Measurements from ENCODE around the gene ELFN1.

Gene ELFN1

DNA sequence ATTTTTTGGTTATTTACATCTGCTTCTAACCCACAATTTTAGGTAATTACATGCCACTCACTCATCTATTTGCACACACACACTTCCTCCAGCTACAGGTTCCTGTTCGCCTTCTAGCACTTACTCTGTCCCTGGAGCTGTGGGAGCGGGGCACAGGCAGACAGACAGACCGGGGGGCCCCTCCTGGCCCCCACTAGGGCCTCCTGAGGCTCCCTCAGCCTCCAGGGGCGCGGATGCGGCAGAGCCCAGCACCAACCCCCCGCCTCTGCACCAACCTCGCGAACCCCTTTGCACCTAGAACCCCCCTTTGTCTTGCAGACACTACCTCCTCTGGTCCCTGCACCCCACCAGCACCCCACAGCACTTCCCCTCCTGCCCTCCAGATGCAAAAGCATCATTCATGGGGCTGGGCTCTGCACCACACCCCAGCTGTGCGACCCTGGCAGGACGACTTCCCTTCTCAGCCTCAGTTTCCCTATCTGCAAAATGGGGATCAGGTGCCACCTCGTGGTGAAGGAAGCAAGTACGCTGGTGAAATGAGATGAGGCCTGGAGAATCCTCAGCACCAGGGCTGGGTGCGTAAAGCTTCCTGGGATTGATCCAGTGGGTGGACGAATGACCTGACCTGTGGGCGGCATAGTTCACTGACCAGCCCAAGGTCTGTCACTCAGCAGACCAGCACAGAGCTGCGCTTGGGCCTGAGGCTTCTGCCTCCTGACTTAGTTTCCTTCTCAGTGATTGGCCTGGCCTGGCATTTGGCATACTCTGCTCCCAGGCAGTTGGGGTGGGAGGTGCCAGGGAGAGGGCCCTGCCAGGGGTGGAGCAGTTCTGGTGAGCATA lies 37.9 kb downstream of the ELFN1 start:
- no peak for DNase-seq (ENCODE audit: extremely low spot score)
- CTCF ChIA-PET: no interaction called here
- POLR2A ChIA-PET: no interaction called here
- TF ChIP-seq, protein P1, sequence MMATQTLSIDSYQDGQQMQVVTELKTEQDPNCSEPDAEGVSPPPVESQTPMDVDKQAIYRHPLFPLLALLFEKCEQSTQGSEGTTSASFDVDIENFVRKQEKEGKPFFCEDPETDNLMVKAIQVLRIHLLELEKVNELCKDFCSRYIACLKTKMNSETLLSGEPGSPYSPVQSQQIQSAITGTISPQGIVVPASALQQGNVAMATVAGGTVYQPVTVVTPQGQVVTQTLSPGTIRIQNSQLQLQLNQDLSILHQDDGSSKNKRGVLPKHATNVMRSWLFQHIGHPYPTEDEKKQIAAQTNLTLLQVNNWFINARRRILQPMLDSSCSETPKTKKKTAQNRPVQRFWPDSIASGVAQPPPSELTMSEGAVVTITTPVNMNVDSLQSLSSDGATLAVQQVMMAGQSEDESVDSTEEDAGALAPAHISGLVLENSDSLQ (IDR thresholded peaks at IDR 0.05): no peak
- no peak for TF ChIP-seq NFRKB (IDR thresholded peaks at IDR 0.05)
- TF ChIP-seq TARDBP (IDR thresholded peaks at IDR 0.05): no peak
- no peak for TF ChIP-seq CTBP1 (IDR thresholded peaks at IDR 0.05; ENCODE audit: borderline replicate concordance)
- TF ChIP-seq FOXA1 (IDR thresholded peaks at IDR 0.05): no peak
- no peak for TF ChIP-seq ZNF384 (IDR thresholded peaks at IDR 0.05)
- TF ChIP-seq LEF1 (IDR thresholded peaks at IDR 0.05; ENCODE audit: borderline replicate concordance): no peak
- TF ChIP-seq FOXM1 (IDR thresholded peaks at IDR 0.05; ENCODE audit: borderline replicate concordance): no peak
- no peak for TF ChIP-seq ELF4 (IDR thresholded peaks at IDR 0.05)
- TF ChIP-seq FOXK2 (IDR thresholded peaks at IDR 0.05): no peak
- no peak for TF ChIP-seq SP1 (IDR thresholded peaks at IDR 0.05)
- TF ChIP-seq HDGF (IDR thresholded peaks at IDR 0.05; ENCODE audit: borderline replicate concordance): no peak

DNA sequence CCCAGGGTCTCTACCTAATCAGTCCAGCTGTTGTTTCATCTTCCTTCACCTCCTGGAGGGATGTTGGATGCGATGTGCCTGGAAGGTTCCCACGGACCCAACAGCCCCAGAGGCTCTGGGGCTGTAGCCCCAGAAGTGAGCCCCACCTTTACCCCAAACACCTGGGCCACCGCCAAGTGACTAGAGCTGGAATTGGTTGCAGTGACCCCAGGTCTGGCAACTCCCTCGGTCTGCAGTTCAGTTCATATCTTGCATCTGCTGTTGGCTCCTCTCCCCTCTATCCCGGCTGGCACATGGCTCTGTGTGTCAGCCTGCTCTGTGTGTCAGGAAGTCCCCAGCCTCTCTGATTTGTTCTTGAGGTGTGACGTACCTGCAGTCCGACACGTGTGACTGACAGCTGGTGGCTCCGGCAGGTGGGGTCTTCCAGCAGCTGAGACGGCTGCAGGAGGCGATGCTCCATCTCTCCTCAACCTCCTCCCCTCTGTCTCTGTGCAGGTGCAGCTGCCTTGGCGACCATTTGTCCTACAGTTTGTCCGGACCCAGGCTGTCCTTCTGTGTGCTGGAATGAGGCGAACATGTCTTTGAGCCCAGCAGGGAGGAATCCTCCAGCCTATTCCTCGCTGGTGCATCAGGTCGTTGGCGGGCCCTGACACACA lies 38.6 kb downstream of the ELFN1 start:
- TF ChIP-seq L3MBTL2 (conservative IDR thresholded peaks at IDR 0.05) (no peak), LEF1 (IDR thresholded peaks at IDR 0.05; ENCODE audit: borderline replicate concordance) (no peak), TARDBP (IDR thresholded peaks at IDR 0.05) (no peak), SUZ12 (IDR thresholded peaks at IDR 0.05) (no peak), CTBP1 (IDR thresholded peaks at IDR 0.05; ENCODE audit: borderline replicate concordance) (no peak), ARNT (IDR thresholded peaks at IDR 0.05) (no peak), SP1 (IDR thresholded peaks at IDR 0.05) (no peak), ELF4 (IDR thresholded peaks at IDR 0.05) (no peak), NFRKB (IDR thresholded peaks at IDR 0.05) (no peak), HDGF (IDR thresholded peaks at IDR 0.05; ENCODE audit: borderline replicate concordance) (no peak), FOXA1 (IDR thresholded peaks at IDR 0.05) (no peak), FOXK2 (IDR thresholded peaks at IDR 0.05) (no peak), FOXM1 (IDR thresholded peaks at IDR 0.05; ENCODE audit: borderline replicate concordance) (no peak), BHLHE40 (IDR thresholded peaks at IDR 0.05; ENCODE audit: borderline replicate concordance) (no peak), ZNF384 (IDR thresholded peaks at IDR 0.05) (no peak)
- TF ChIP-seq, protein P1 (IDR thresholded peaks at IDR 0.05): no peak
- ChIA-PET CTCF (no interaction called here), POLR2A (no interaction called here)
- DNase-seq (ENCODE audit: extremely low spot score): no peak

DNA sequence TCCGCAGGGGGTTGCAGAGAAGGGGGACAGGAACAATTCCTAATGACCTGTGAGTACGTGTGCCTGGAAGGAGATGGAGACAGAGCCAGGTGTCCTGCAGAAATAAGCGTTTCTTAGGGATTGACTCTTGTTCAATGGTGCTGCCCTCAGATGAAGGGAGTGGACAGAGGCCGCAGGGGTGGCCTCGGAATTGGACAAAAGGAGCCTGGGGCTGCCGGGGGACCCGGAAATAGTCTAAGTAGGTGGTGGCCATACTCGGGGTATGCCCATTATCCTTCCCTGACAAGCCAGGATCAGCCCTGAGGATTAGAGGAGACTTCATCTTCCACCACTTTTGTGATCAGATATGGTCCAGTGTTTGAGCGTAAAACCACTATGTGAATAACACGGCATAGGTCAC lies 39.2 kb downstream of the ELFN1 start:
- POLR2A ChIA-PET: no interaction called here
- TF ChIP-seq LEF1 (IDR thresholded peaks at IDR 0.05; ENCODE audit: borderline replicate concordance): no peak
- no peak for TF ChIP-seq ZNF384 (IDR thresholded peaks at IDR 0.05)
- no peak for TF ChIP-seq NFRKB (IDR thresholded peaks at IDR 0.05)
- TF ChIP-seq TARDBP (IDR thresholded peaks at IDR 0.05): no peak
- CTCF ChIA-PET: interaction anchor here (1.1 kb wide), 1 partner anchor 20 kb away, joined by 3 read pairs; no protein-coding TSS in a partner anchor
- DNase-seq (ENCODE audit: extremely low spot score): no peak

DNA sequence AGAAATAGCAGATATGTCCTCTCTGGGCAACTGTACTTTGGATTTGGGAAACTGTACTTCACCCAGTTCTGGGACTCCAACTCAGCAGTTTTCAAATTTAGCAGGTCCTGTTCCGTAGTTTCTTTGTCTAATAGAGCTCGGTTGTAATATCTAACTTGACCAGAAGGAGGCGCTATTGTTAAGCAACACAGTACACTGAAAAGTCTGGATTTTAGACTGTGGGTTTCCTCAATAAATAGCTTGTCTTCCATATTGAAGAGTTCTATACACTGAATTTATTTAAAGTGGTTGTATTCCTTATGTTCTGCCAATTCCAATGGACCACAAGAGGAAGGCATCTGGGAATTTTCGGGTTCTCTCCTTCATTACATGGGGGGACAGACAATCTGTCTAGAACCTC lies 39.8 kb downstream of the ELFN1 start:
- ChIA-PET POLR2A (no interaction called here), CTCF (interaction anchor here (0.6 to 1.1 kb wide), 2 partner anchors 20 to 81 kb away, joined by 3 read pairs; no protein-coding TSS in a partner anchor)
- TF ChIP-seq ZNF384 (IDR thresholded peaks at IDR 0.05): no peak
- no peak for TF ChIP-seq CTBP1 (IDR thresholded peaks at IDR 0.05; ENCODE audit: borderline replicate concordance)
- no peak for TF ChIP-seq LEF1 (IDR thresholded peaks at IDR 0.05; ENCODE audit: borderline replicate concordance)
- TF ChIP-seq HDGF (IDR thresholded peaks at IDR 0.05; ENCODE audit: borderline replicate concordance): no peak
- TF ChIP-seq SUZ12 (IDR thresholded peaks at IDR 0.05): no peak
- no peak for TF ChIP-seq ARNT (IDR thresholded peaks at IDR 0.05)
- TF ChIP-seq NFRKB (IDR thresholded peaks at IDR 0.05): no peak
- no peak for DNase-seq (ENCODE audit: extremely low spot score)

- no peak for DNase-seq (ENCODE audit: extremely low spot score)
- ChIA-PET POLR2A (no interaction called here), CTCF (no interaction called here)
- TF ChIP-seq ELF4 (IDR thresholded peaks at IDR 0.05) (no peak), L3MBTL2 (conservative IDR thresholded peaks at IDR 0.05) (no peak), BHLHE40 (IDR thresholded peaks at IDR 0.05; ENCODE audit: borderline replicate concordance) (no peak), FOXA1 (IDR thresholded peaks at IDR 0.05) (no peak), HDGF (IDR thresholded peaks at IDR 0.05; ENCODE audit: borderline replicate concordance) (no peak), SP1 (IDR thresholded peaks at IDR 0.05) (no peak), CTBP1 (IDR thresholded peaks at IDR 0.05; ENCODE audit: borderline replicate concordance) (no peak), ZNF384 (IDR thresholded peaks at IDR 0.05) (no peak), TARDBP (IDR thresholded peaks at IDR 0.05) (no peak), LEF1 (IDR thresholded peaks at IDR 0.05; ENCODE audit: borderline replicate concordance) (no peak), FOXM1 (IDR thresholded peaks at IDR 0.05; ENCODE audit: borderline replicate concordance) (no peak), ARNT (IDR thresholded peaks at IDR 0.05) (no peak), SUZ12 (IDR thresholded peaks at IDR 0.05) (no peak), NFRKB (IDR thresholded peaks at IDR 0.05) (no peak), FOXK2 (IDR thresholded peaks at IDR 0.05) (no peak)
- TF ChIP-seq, protein P1 (IDR thresholded peaks at IDR 0.05): no peak
Measured at GRCh38 chr7:1710936-1711335, 40.9 kb downstream of the ELFN1 start.
